Suppressor macrophage treated with lipopolysaccharide for 1 hour (primary cell): ENCODE data around the gene SIGLECL1.

Source experiments
- DNase-seq, 3 donors: peaks; one replicate each; pipeline ENCODE4 v3.0.0-alpha.2; 2020 to 2022

SIGLECL1 gene

DNA sequence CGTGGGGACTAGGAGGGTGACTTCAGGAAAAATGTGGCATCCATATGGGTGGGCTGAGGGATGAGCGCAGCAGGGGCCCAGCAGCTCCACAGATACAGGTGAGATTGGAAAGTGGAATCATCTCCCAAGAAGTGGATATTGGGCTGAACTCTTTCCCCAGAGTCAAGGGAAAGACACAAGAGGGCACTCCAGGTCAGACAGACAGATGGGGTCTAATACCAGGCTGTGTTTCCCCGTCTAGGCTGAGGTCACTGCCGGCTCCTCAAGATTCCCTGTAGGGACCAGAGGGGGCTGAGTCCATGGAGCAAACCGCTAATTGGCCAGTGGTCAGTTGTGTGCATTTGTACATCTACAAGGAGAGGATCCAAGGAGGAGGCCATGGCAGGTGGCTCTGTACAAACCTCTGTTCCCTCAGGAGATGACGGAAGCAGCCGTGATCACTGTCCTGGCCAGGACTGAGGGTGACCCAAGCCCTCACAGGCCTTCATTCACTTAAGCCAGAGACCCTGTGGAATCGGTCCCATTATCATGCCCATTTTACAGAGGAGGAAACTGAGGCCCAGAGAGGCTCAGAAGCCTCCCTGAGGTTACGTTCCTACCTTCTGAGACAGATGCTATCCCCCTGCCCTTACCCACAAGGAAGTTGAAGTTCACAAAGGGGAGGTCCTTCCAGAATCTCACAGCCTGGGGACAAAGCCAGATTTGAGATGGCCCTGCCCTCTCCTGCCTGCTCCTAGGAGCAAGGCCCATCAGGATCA, 45.6 kb downstream of the SIGLECL1 start:
- DNase-seq: peak in 2 of 3 donors; percentile 29 to 49

DNA sequence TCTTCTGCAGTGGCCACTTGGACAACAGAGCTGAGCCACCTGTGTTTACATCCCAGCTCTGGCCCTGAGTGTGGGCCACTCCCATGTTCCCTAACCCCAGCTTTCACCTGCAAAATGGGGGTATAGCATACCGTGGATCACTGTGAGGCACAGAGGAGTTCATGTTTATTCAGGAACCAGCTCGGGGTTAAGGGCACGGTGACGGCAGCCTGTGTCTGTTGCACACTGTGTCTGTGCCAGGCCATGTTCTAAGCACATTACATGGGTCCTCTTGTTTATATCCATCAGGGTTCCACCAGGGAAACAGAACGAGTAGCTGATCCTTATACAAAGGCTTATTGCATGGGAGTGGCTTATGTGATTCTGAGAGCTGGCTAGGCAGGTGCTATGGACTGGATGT, 46.5 kb downstream of the SIGLECL1 start:
- DNase-seq: no peak

DNA sequence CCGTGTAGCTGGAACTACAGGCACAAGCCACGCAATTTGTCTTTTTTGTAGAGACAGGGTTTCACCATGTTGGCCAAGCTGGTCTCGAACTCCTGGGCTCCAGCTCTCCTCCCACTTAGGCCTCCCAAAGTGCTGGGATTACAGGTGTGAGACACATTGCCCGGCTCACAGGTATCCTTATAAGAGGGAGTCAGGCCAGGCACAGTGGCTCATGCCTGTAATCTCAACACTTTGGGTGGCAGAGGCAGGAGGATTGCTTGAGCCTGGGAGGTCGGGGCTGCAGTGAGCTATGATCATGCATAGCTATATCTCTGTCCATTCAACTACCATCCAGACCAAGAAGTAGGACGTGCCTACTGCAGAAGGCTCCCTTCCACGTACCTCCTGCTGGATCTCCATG, 50.4 kb downstream of the SIGLECL1 start:
- DNase-seq: no peak

DNA sequence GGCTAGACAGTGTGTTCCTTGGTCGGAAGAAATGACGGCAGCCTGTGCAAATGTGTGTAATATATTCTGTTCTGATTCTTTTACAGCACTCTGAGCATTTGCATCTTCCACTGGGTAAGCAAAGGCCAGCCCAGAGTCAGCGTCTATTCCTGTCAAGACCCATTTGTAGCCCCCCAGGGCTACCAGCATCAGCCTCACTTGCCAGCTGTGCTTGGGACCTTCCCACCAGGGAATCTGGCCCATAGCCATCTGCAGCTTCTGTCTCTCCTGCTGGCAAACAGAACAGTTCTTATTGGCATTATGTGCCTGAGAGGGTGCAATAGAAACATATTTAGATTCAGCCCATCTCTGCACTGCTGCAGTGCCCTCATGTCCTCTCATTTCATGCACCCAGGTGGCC, 54.6 kb downstream of the SIGLECL1 start:
- no peak for DNase-seq

DNA sequence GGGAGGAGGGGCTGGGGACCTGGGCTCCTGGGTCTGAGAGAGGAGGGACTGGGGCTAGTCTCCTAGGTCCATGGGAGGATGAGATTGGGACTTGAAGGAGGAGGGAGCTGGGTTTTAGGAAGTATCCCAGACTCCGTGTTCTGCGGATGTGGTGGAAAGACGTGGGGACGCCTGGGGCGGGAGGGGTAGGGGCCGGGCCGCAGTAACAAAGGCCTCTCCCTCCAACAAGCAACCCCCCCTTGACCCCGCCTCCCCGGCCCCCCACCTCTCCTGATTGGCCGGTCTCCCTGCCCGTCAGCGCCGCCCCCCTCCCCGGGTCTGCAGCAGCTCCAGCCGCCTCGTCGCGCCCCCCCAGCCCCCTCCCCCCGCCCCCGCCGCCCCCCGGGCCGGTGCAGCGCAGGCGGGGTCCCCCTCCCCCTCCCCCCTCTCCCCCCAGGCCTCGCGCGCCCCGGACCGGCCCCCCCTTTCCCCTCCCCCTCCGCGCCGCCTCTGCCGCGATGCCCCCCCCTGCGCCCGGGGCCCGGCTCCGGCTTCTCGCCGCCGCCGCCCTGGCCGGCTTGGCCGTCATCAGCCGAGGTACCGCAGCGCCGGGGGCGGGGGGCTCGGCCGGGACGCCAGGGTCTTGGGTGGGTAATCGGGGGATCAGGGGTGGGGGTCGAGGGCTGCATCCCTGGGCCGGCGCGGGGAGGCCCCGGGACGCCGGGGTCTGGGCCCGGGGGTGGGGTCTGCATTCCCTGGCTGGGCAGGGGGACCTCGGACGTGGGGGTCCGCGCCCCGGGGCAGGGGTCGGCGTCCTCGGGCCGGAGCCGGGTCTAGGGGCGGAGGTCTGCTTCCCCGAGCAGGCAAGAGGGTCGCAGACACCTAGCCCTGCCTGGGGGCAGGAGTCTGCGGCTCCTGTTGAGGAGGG, 60.7 kb downstream of the SIGLECL1 start, which contains the start of gene IGLON5:
TSS of gene IGLON5 (plus strand) at position 294 of the 907 bp plus-strand sequence. CDS start at position 498, 204 bp downstream.
- no peak for DNase-seq

DNA sequence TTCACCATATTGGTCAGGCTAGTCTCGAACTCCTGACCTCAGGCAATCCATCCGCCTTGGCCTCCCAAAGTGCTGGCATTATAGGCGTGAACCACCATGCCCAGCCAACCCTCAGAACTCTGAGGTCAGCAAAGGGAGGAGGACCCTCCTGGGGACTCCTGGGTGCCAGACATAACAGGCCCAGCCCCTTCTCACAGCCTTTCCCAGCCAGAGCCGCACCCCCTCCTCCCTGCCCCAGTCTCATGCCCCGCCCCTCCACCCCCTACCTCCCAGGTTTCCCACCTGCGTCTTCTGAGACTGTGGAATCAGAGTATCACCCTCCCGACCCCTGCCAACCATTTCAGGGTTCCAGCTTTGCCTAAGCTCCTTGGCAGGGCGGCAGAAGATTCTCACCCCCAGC, 65.8 kb downstream of the SIGLECL1 start:
- no peak for DNase-seq

DNA sequence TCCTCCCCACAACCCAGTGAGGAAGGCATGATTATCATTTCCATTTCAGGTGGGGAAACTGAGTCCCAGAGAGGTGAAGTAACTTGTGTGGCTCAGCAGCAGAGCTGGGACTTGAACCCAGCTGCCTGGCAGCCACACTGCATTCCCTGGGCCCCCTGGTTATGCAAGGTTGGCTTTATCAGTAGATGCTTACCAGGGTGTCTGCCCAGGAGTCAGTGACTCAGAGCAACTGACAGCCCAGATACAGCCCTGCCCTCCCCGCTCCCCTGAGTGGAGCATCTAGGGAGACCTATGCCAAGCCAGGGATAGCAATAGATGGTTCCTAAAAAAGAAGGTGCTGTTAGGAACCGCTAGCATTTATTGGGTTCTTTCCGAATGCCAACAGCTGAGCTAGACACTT, 66.5 kb downstream of the SIGLECL1 start:
- no peak for DNase-seq

DNA sequence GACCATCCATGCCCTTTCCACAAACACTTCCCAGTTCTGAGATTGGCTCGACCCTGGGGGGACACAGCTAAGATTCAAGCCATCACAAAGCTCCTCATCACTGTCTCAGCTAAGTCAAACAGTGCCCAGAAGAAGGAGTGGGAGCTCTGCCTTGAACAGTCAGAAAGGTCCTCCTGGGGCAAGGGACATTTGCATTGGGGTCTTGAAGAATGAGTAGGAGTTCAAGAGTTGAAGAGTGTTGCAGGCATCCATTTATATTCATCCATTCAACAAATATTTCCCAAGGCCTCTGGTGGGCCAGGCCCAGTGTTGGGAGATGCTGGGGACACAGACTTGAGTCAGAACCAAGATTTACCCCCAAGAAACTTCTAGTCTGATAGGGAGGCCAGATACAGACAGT, 67.1 kb downstream of the SIGLECL1 start:
- no peak for DNase-seq
